HG02885 (cell line): ENCODE results near the gene GALNTL6.

Experiments
- ATAC-seq: cut with Tn5 transposase; IDR thresholded peaks from one replicate; pipeline ENCODE4 v1.9.1; 2021; ENCODE audit warnings: mild to moderate bottlenecking; ENCODE audit not compliant: unreplicated experiment, poor library complexity

GALNTL6 gene

DNA sequence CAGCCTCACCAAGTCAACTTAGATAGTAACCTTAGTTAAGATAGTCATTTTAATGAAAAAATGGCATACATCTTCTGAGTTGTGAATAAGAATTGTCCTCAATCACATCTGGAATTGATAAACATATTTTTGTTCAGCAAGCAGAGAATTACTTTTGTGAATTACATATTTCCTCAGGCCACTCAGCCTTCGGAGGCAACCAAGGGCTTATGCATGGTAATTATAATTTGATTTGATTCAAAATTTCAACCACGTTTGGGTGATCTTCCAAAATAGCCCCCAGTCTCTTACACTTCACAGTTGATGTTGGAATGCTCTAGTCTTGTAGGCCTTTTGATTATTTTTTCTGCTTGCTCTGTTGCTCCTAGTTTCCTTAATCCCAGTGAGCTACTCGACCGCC is 63.4 kb downstream of the GALNTL6 start:
- no peak for ATAC-seq

DNA sequence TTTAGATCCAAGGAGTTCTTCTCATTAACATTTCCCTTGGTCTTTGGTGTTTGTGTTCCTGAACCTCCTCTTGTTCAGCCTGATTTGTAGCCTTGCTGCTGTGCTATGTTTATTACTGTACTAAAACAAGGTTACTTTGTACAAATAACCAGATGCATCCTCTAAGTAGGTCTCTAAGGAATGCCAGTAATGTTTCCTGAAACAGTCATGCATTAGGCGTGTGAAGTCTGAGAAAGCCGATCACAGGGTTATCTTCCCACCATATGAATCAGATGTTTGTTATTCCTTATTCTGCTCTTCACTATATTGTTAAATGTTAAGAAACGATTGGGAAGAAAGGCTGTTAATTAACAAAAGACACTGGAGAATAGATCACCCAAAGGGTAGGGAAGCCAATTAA is 66.9 kb downstream of the GALNTL6 start:
- ATAC-seq = no peak

DNA sequence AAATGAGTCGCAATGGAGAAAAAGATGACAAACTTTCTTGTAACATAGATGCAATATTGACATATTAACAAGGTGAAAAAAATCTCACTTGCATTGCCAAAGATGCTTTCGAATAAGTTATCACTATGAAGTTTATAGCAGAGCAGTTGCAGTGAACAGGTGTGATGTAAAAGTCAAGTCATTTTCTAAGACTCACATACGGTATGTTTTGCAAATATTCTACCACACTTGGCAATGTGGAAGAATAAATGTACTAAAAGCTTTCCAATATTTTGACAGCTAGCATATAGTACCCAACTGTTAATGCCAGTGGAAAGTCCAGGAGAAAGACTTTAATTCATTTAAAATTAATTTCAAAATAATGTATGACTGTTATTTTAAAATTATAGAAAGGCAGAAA is 76.5 kb downstream of the GALNTL6 start:
- ATAC-seq = no peak

DNA sequence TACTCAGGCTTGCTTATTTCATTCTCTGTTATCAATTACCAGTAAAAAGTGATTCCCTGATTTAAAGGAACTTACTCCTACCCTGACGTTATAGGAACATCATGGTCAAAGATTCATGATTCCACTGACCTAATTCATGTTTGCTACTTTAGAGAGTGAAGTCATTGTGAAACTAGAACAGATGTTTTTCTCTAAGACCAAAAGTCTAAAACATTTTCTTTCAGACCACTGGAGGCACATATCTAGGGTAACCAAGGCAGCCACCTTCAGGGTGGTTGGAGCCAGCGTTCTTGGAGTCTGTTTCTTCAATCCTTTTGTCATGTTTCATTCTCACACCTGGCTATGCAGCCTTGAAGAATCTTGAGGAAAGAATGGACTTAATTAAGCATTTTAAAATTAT is 77.8 kb downstream of the GALNTL6 start:
- ATAC-seq = peak; percentile 84

DNA sequence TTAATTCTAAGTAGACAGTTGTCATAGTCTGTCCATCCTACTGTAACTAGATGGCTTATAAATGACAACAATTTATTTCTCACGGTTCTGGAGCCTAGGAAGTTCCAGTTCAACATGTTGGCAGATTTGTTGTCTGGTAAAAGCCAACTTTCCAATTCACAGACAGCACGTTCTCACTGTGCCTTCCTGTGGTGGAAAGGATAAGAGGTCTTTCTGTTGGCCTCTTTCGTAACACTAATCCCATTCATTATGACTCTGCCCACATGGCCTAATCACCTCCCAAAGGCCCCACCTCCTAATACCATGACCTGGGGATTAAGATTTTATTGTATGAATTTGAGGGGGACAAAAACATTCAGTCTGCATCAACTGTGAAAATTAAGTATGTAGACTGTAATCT is 83.2 kb downstream of the GALNTL6 start:
- ATAC-seq = no peak

DNA sequence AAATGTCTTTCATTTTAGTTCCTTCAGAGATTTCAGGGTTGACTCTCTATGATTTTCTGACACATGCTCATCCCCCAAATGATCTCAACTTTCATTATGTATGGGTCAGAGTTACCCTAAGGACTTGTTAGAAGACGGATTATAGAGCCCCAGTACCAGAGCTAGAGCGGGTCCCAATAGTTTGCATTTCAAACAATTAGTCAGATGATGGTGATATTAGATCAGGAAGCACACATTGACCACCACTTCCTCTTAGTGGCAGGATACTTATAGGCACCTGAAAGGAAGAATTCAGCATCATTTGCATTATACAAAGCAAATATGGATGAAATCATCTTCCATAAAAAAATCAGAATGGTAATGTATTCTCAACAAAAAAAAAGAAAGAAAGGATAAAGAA is 106.1 kb downstream of the GALNTL6 start:
- ATAC-seq = peak; percentile 51

DNA sequence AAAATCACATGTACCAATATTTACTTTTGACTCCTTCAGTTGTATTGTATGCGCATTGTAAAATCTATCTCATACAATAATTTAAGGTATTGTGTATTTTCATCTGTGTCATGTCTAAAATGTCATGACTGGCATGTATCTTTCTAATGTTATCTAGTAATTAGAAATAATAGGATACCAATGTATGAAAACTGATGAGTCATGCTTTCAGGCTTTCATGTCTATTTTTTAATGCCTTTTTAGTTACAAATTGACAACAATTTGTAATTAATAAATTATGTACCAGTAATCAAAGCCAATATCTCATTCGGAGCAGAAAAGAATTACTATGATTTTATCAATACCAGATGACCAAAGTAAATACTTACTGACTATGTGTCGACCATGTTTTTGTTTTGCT is 107.7 kb downstream of the GALNTL6 start:
- ATAC-seq = no peak

DNA sequence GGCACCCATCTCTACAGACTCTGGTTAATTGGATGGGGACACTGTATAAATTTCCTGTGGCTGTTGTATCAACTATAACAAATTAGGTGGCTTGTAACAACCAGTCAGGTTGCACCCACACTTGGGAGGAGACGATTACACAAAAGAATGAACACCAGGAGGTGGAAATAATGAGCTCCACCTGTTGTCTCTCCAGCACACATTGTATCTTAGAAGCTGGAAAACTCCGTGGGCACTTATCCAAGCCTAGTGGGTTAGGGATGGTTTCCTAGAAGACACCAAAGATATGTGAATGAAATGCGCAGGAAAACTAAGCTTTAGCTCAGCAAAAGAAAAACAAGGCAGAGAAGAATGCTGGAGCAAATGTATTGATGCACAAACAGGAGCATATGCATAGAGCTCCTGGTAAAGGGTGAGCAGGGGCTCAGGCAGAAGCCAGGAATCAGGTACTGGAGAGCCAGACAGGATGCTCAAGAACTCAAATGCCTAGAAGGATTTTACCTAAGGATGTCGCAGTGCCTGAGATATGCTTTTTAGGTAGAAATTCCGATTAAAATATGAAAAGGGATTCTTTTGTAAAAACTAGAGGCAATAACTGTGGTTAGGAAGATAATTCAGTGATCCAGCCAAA is 111.7 kb downstream of the GALNTL6 start:
- ATAC-seq = no peak

DNA sequence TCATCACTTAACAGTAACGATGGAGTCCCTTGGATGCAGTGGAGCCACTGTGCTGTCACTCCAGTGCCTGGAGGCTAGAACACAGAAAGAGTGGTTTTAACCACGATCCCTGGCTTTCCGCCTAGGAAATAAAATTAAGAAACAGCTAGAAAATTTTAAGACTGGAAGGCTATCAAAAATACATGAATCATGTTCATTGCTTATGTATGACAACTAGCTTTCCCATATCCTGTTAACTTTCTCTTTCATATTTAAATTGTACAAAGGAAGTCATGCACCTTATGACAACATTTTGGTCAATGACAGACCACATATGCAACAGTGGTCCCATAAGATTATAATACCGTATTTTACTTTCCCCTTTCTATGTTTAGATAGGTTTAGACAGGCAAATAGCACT is 115.1 kb downstream of the GALNTL6 start:
- ATAC-seq = no peak

DNA sequence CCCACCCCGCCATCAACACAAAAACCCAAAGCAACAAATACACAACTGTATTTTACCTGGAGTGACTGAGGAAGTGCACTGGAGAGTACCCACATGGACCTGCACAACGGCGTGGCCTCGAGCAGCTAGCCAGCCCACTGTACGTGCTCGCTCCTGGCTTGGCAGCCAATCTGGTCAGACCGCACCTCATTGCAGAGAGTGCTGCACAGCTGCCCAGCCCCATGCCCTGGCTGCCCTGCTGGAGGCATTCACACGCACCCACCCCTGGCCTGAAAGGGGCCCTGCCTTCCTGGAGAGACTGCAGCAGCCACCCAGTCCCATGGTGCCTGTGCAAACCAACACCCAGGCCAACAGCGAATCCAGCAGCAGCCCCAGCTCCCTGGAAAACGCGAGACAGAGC is 116.3 kb downstream of the GALNTL6 start:
- no peak for ATAC-seq

DNA sequence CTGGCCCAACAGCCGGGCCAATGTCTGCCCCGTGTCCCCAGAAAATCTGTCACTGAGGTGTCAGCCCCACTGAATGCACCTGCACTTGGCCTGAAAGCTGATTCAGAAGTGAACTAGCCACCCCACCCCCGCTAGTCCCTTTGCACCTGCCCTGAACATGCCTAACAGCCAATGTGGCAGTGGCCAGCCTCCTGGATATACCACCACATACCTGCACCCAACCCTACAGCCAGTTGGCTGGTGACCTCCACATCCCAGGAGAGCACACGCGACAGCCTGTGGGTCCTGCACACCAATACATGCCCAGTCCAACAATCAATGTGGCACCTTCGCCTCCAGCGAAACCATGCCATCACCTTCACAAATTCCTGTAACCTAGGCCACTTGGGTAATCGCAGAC is 116.7 kb downstream of the GALNTL6 start:
- ATAC-seq = no peak

DNA sequence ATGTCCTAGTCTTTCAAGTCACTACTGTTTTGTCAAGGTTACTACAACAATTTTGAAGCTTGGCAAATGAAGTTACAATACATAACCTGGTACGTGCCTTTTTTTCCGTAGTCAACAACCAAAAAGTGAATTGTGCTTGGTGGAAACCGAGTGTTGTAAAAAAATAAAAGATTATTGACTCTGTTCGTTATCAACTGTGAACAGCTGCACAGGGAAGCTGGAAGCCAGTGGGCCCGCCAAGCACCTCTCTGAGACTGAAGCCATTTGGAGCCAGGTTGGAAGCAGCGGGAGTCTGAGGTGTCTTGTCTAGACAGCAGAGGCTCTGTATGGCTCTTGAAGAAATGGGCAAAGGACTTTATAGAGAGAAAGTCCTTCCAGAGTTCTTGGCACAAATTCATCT is 119.0 kb downstream of the GALNTL6 start:
- ATAC-seq = no peak

DNA sequence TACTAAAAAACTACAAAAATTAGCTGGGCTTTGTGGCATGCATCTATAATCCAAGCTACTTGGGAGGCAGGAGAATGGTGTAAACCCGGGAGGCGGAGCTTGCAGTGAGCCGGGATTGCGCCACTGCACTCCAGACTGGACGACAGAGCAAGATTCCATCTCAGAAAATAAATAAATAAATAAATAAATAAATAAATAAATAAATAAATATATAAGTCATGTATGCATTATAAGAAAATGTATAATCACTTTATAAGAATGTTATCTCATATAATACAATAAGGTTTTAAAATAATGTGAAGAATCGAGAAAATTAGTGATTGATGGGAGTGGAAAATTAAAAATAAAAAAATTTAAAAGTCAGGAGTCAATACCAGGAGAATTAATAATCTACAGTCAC is 127.5 kb downstream of the GALNTL6 start:
- ATAC-seq = no peak

DNA sequence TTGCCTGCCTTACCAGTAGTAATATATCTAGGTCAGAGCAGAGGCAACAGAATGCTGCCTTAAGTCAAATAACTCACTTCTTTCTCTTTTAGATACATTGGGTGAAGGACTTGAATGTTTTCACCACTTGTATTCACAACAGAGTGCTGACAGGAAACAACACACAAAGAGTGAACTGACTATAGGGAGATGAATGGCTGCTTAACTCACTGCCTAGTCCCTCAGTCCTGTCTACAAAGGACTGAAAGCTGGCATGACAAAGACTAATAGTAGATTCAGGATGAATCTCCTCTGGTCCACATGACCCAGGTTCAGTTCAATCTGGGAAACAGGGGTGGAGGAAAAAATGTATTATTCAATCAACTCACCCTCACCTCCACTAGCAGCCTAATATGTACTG is 134.2 kb downstream of the GALNTL6 start:
- no peak for ATAC-seq

DNA sequence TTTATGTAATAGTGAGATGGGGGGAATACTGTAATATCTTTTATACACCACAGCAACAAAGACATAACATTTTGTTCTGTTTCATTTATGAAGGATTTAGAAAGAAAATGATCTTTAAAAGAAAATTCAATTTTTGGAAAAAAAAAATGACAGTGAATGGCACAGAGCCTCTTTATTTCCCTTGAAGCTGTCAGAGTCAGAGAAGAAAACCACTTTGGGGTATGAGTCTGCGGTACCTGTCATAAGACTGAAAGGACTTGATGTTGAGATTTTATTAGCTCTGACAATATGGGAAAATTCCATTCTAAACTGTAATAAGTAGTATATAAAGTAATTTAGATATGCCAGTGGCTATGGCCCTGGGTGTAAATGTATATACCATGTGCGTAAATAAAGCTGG is 134.8 kb downstream of the GALNTL6 start:
- no peak for ATAC-seq

DNA sequence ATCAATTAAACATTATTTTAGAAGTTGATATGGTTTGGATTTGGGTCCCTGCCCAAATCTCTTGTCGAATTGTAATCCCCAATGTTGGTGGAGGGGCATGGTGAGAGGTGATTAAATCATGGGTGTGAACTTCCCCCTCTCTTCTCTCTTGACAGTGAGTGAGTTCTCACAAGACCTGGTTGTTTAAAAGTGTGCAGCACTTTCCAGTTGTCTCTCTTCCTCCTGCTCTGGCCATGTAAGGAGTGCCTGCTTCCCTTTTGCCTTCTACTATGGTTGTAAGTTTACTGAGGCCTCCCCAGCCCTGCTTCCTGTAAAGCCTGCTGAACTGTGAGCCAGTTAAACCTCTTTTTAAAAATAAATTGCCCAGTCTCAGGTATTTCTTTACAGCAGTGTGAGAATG is 141.4 kb downstream of the GALNTL6 start:
- peak; percentile 96 for ATAC-seq

DNA sequence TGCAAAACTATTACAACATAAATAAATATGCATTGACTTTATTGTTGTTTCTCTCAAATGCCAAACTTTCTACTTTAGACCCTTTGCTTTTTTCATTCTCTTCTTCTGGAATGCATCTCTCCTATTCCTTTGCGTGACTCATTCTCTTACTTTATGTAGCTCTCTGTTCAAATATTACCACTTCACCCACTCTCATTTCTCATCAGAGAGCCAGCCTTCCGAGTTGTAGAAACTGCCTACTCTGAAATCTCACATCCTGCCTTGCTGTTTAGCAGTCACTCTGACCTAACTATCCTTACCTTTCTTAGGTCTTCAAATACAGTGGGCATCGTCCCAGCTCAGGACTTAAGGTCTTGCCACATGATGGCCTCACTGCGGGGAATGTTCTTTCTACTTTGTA is 143.5 kb downstream of the GALNTL6 start:
- no peak for ATAC-seq

DNA sequence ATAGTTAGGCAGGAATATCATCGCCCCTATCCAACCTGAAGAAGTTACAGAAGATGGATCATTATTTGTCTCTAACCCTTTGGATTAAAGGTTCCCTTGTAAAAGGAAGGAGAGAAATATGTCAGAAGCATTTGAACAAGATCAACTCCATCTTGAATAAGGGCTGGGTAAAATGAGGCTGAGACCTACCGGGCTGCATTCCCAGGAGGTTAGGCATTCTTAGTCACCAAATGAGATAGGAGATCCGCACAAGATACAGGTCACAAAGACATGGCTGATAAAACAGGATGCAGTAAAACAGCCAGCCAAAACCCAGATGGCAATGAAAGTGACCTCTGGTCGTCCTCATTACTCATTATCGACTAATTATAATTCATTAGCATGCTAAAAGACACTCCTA is 148.9 kb downstream of the GALNTL6 start:
- ATAC-seq = no peak

DNA sequence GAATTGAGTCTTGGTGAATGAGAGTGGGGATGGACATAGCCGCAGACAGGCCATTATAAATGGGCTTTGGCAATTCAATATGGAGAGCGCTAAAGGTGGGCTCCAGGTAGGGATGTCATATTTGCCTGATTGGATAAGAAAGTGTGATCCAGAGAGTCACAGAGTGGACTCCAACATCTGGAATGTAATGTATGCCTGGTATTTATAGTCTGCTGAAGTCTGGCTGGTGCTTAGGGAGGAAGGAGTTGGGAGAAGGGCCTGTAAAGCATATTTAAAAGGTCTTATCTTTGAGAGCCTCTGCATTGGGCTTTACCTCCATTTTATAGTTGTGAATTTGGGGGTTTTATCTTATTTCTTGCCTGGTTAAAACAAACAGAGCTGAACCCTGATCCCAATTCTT is 153.2 kb downstream of the GALNTL6 start:
- no peak for ATAC-seq

DNA sequence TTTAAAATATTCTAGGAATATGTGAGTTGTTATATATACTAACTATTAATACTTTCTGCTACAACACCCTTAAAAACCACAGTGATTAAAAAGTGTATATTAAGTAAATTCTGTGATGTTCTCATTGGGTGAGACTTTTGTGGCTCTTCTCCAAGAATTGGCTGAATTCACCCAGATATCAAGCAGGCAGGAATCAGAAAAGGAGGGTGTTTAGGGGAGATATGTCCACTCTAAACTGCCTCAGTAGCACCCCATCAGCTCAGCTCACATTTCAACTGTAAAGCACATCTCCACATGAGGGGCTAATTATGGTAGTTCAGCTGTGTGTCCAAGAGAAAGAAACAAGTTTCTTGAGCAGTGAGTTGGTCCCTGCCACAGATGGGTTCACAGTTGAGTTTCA is 165.0 kb downstream of the GALNTL6 start:
- ATAC-seq = no peak

DNA sequence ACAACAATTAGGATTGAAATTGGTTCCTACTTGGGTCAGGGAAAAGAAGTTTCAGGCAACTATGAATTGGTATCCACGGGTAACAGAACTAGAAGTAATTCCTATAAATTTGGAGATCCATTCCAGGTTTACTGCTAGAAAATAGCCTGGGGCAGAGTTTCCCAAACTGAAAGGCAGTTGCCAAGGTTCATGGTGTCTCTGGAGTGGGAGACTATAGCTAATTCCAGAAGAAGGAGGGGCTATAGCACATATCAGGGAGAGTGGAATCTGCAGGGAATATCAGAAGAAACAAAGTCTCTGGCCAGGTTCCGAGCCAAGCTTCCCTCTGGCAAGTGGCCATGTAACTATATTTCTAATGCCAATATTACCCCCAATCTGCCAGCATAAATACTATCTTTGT is 166.3 kb downstream of the GALNTL6 start:
- ATAC-seq = no peak

DNA sequence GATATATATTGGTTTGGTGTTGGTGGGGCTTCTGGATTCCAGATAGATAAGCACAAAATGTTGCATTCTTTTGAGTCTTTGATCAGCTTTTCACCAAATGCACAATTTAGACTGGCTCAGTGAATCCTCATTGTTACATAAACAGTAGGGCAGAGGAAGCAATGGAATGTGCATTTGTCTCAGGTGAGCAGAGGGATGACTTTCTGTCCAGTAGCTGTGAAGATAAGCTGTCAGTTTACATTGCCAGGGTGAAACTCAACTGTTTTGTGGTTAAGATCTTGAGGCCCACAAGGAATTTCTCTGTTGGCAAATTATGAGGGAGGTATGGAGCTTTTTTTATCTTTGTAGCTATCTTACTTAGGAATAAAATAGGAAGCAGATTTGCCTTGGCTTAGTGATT is 168.0 kb downstream of the GALNTL6 start:
- ATAC-seq = no peak
